GM10266 (cell line): ENCODE data around the gene IGIP.

Source experiments
- DNase-seq: peaks from one replicate; pipeline ENCODE4 v3.0.0; 2012; ENCODE audit errors: extremely low spot score
- CTCF ChIP-seq: IDR thresholded peaks from 2 replicates; pipeline ENCODE4 v1.5.1; 2012; ENCODE audit warnings: mild to moderate bottlenecking, low read depth; ENCODE audit not compliant: control insufficient read depth, insufficient read depth; ENCODE audit errors: missing control alignments

Gene IGIP

GRCh38 chr5:140142246-140142645 is 16.5 kb downstream of the IGIP start:
- DNase-seq: no peak
- no peak for TF ChIP-seq CTCF

GRCh38 chr5:140142856-140143255 is 17.1 kb downstream of the IGIP start:
- no peak for TF ChIP-seq CTCF
- no peak for DNase-seq

- no peak for TF ChIP-seq CTCF
- no peak for DNase-seq
These were observed 18.0 kb downstream of the IGIP start for GRCh38 chr5:140143521-140144258.

- DNase-seq: no peak
- no peak for TF ChIP-seq CTCF
These were observed 19.5 kb downstream of the IGIP start for GRCh38 chr5:140145256-140145655.

- TF ChIP-seq CTCF: peak; percentile 65
- DNase-seq: peak; percentile 75
These were observed 20.2 kb downstream of the IGIP start for GRCh38 chr5:140145818-140146522.

- no peak for TF ChIP-seq CTCF
- no peak for DNase-seq
These were observed 20.7 kb downstream of the IGIP start for GRCh38 chr5:140146523-140146842.

GRCh38 chr5:140147460-140147859 is 21.7 kb downstream of the IGIP start:
- DNase-seq: no peak
- no peak for TF ChIP-seq CTCF
